GM13977 (cell line): Measurements from ENCODE around the gene MAD1L1.

Source experiments
- DNase-seq: peaks from one replicate; pipeline ENCODE4 v3.0.0; 2012; ENCODE audit warnings: low spot score
- CTCF ChIP-seq: IDR thresholded peaks from 2 replicates; pipeline ENCODE4 v1.5.1; 2012; ENCODE audit warnings: mild to moderate bottlenecking, control low read depth; ENCODE audit not compliant: insufficient read depth; ENCODE audit errors: extremely low read depth, missing control alignments
- in situ Hi-C: fragments of 300-500 bp; cut with MboI; formaldehyde crosslinking; loops from one replicate; pipeline ENCODE4 v1.12.0; 2022; ENCODE audit warnings: low sequenced_read_pairs, low pct_unique_long_range_greater_than_20kb, mixed read lengths, inconsistent platforms; ENCODE audit not compliant: unreplicated experiment

The MAD1L1 gene

GRCh38 chr7:2087744-2088143 is 145.0 kb downstream of the MAD1L1 start:
- no peak for DNase-seq
- no peak for TF ChIP-seq CTCF
- in situ Hi-C loops: no loop called here

- in situ Hi-C loops: no loop called here
- no peak for TF ChIP-seq CTCF
- no peak for DNase-seq
Measured at GRCh38 chr7:2086229-2086628, 146.5 kb downstream of the MAD1L1 start.

- no peak for TF ChIP-seq CTCF
- no peak for DNase-seq
- in situ Hi-C loops: no loop called here
Measured at GRCh38 chr7:2085804-2086203, 146.9 kb downstream of the MAD1L1 start.

- DNase-seq: no peak
- in situ Hi-C loops: no loop called here
- no peak for TF ChIP-seq CTCF
Measured at GRCh38 chr7:2084781-2085505, 147.8 kb downstream of the MAD1L1 start.

- DNase-seq: no peak
- in situ Hi-C loops: no loop called here
- no peak for TF ChIP-seq CTCF
Measured at GRCh38 chr7:2084331-2084730, 148.4 kb downstream of the MAD1L1 start.

- in situ Hi-C loops: no loop called here
- no peak for TF ChIP-seq CTCF
- DNase-seq: no peak
Measured at GRCh38 chr7:2083362-2083761, 149.4 kb downstream of the MAD1L1 start.
